ENCODE measurements around the gene FRS3. TPM values are rescaled to one million over a fixed set of nuclear protein-coding genes. Genes with fewer than 3 reads are reported as not detected.

FRS3 gene
- total and polyA plus RNA-seq, 9 of the 15 experiments (the other 6 are each of a cell fraction or from before 2014, with no cell fraction given), result 0.03 to 3.7 (median 1.6) TPM

- TF ChIP-seq MLX (CRISPR knock-in tag; conservative IDR thresholded peaks at IDR 0.05) (no peak), KDM4B (IDR thresholded peaks at IDR 0.05; ENCODE audit: borderline replicate concordance in 2 of 2, low read depth in 1 of 2) (no peak), TGIF2 (CRISPR knock-in tag; IDR thresholded peaks at IDR 0.05) (no peak), SREBF2 (CRISPR knock-in tag; IDR thresholded peaks at IDR 0.05) (no peak), FOXA3 (CRISPR knock-in tag; conservative IDR thresholded peaks at IDR 0.05 in 1 of 2, IDR thresholded peaks at IDR 0.05 in 1 of 2) (no peak), ARID1B (IDR thresholded peaks at IDR 0.05) (0 out of 2 replicates have a peak, but pooled peaks have one; percentile 7), HINFP (tag; conservative IDR thresholded peaks at IDR 0.05; ENCODE audit: low read depth) (no peak), HMGN3 (IDR thresholded peaks at IDR 0.05; ENCODE audit: borderline replicate concordance, extremely low read depth, insufficient read length, low read depth, low read length) (no peak), CTBP1 (IDR thresholded peaks at IDR 0.05; ENCODE audit: borderline replicate concordance) (peak; percentile 68), FIP1L1 (IDR thresholded peaks at IDR 0.05; ENCODE audit: low read depth, low read length, poor library complexity, severe bottlenecking) (peak; percentile 3), MEF2D (tag; conservative IDR thresholded peaks at IDR 0.05; ENCODE audit: low read depth) (no peak), PHF8 (IDR thresholded peaks at IDR 0.05; ENCODE audit: borderline replicate concordance, low read length) (peak; percentile 51; the same call in 1 of the 2 replicates), GTF2A2 (tag; IDR thresholded peaks at IDR 0.05) (no peak), ESRRA (IDR thresholded peaks at IDR 0.05; ENCODE audit: borderline replicate concordance, low read depth) (0 out of 2 replicates have a peak, but pooled peaks have one; percentile 13), ZNF174 (CRISPR knock-in tag; IDR thresholded peaks at IDR 0.05) (no peak), PCBP1 (IDR thresholded peaks at IDR 0.05; ENCODE audit: low read depth, low read length, poor library complexity, severe bottlenecking) (no peak), ETV6 (IDR thresholded peaks at IDR 0.05; ENCODE audit: borderline replicate concordance in 1 of 2, low read depth in 2 of 2, low read length in 1 of 2) (no peak), ETV6 (CRISPR knock-in tag; IDR thresholded peaks at IDR 0.05; ENCODE audit: borderline replicate concordance) (no peak), STAG1 (CRISPR knock-in tag; IDR thresholded peaks at IDR 0.05; ENCODE audit: borderline replicate concordance) (no peak), RBM25 (IDR thresholded peaks at IDR 0.05; ENCODE audit: low read depth, low read length, severe bottlenecking) (no peak), IRF2 (CRISPR knock-in tag; IDR thresholded peaks at IDR 0.05) (no peak), ZNF232 (CRISPR knock-in tag; IDR thresholded peaks at IDR 0.05) (no peak), WHSC1 (IDR thresholded peaks at IDR 0.05; ENCODE audit: low read length) (no peak), ELK1 (CRISPR knock-in tag; IDR thresholded peaks at IDR 0.05) (no peak), CHD2 (IDR thresholded peaks at IDR 0.05; ENCODE audit: low read depth, low read length) (0 out of 2 replicates have a peak, but pooled peaks have one; percentile 12)
These were observed 1.1 kb upstream of the FRS3 start, which contains the start of gene PRICKLE4 (continued) for GRCh38 chr6:41780551-41781365.

Measured in K562 (cell line).